ENCODE measurements around the gene RHBG. TPM values are rescaled to one million over a fixed set of nuclear protein-coding genes. Genes with fewer than 3 reads are reported as not detected.

The RHBG gene, protein sequence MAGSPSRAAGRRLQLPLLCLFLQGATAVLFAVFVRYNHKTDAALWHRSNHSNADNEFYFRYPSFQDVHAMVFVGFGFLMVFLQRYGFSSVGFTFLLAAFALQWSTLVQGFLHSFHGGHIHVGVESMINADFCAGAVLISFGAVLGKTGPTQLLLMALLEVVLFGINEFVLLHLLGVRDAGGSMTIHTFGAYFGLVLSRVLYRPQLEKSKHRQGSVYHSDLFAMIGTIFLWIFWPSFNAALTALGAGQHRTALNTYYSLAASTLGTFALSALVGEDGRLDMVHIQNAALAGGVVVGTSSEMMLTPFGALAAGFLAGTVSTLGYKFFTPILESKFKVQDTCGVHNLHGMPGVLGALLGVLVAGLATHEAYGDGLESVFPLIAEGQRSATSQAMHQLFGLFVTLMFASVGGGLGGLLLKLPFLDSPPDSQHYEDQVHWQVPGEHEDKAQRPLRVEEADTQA
- total RNA-seq (2022; extraction: Qiagen RNA extraction; ENCODE audit: low read depth) = not detected in 5 replicates

DNA sequence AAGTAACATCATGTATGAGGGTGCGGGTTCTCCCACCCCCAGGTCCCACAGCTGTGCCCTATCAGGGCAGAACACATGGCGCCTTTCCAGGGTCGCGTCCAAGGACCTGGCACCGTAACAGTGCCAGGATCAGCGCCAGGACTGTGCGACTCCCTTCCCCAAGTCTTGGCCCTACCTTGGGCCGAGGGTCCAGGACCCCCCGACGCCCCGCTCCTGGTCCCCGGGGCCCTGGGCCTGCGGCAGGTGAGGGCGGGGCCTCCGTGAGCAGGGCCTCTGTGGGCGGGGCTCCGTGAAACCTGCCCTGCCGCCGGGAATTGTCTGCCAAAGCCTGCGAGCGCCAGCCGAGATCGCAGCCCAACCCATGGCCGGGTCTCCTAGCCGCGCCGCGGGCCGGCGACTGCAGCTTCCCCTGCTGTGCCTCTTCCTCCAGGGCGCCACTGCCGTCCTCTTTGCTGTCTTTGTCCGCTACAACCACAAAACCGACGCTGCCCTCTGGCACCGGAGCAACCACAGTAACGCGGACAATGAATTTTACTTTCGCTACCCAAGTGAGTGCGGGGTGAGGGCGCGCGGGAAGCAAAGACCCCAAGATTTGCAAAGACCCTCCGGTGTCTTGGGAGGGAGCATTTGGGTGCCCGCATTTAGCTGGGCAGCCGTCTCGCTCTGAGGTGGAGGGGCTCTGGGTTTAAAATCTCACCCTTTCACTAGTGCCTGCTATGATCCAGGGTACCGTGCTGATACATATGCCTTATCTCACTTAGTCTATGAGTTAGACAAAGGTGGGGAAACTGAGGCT lies at the start of gene RHBG:
RHBG (plus strand) TSS at position 323 of the 796 bp plus-strand sequence; CDS start at position 362, 39 bp downstream.

GRCh38 chr1:156338180-156338976 lies 30.6 kb upstream of the RHBG start, which contains the start of the genes CCT3 and TSACC:
TSS of gene CCT3 (minus strand) at chr1:156338292. CDS start at chr1:156338184, 108 bp downstream.
TSS of gene TSACC (plus strand) at chr1:156338526. CDS start at chr1:156339758, 1,232 bp downstream.

Other genes with a start within 250 kb of the RHBG start
- 0.34 to 0.65 TPM (median 0.41 TPM) in 5 replicates for gene SEMA4A, start 215.6 kb upstream of the RHBG start, total RNA-seq (2022; extraction: Qiagen RNA extraction; ENCODE audit: low read depth)
- 25.6 to 29.8 TPM (median 29.2 TPM) in 5 replicates for gene SLC25A44, start 175.1 kb upstream of the RHBG start, total RNA-seq (2022; extraction: Qiagen RNA extraction; ENCODE audit: low read depth)
- gene PMF1, start 156.2 kb upstream of the RHBG start, total RNA-seq (2022; extraction: Qiagen RNA extraction; ENCODE audit: low read depth) = 55.5 to 61.3 TPM (median 60.0 TPM) in 5 replicates
- 0.27 to 1.2 TPM (median 0.44 TPM) in 4 of 5 replicates, not detected in the other for gene BGLAP, start 127.0 kb upstream of the RHBG start, total RNA-seq (2022; extraction: Qiagen RNA extraction; ENCODE audit: low read depth)
- 2.9 to 5.1 TPM (median 3.0 TPM) in 5 replicates for gene PAQR6, start 121.2 kb upstream of the RHBG start, total RNA-seq (2022; extraction: Qiagen RNA extraction; ENCODE audit: low read depth)
- 42.8 to 50.5 TPM (median 49.3 TPM) in 5 replicates for gene SMG5, start 86.4 kb upstream of the RHBG start, total RNA-seq (2022; extraction: Qiagen RNA extraction; ENCODE audit: low read depth)
- 5.5 to 10.5 TPM (median 8.5 TPM) in 5 replicates for gene TMEM79, start 84.9 kb upstream of the RHBG start, total RNA-seq (2022; extraction: Qiagen RNA extraction; ENCODE audit: low read depth)
- gene GLMP, start 73.5 kb upstream of the RHBG start, total RNA-seq (2022; extraction: Qiagen RNA extraction; ENCODE audit: low read depth) = 33.8 to 48.8 TPM (median 47.3 TPM) in 5 replicates
- not detected in 5 replicates for gene VHLL, start 69.9 kb upstream of the RHBG start, total RNA-seq (2022; extraction: Qiagen RNA extraction; ENCODE audit: low read depth)
- 400 to 434 TPM (median 426 TPM) in 5 replicates for gene CCT3, start 30.9 kb upstream of the RHBG start, total RNA-seq (2022; extraction: Qiagen RNA extraction; ENCODE audit: low read depth)
- 1.4 to 2.5 TPM (median 2.3 TPM) in 5 replicates for gene TSACC, start 30.7 kb upstream of the RHBG start, total RNA-seq (2022; extraction: Qiagen RNA extraction; ENCODE audit: low read depth)
- 24.4 to 37.4 TPM (median 33.9 TPM) in 5 replicates for gene MEF2D, start 131.6 kb downstream of the RHBG start, total RNA-seq (2022; extraction: Qiagen RNA extraction; ENCODE audit: low read depth)
- 13.6 to 17.9 TPM (median 15.8 TPM) in 5 replicates for gene IQGAP3, start 203.4 kb downstream of the RHBG start, total RNA-seq (2022; extraction: Qiagen RNA extraction; ENCODE audit: low read depth)
- gene TTC24, start 210.5 kb downstream of the RHBG start, total RNA-seq (2022; extraction: Qiagen RNA extraction; ENCODE audit: low read depth) = not detected in 5 replicates
- gene NAXE, start 222.6 kb downstream of the RHBG start, total RNA-seq (2022; extraction: Qiagen RNA extraction; ENCODE audit: low read depth) = 131 to 175 TPM (median 166 TPM) in 5 replicates
- 65.0 to 92.5 TPM (median 74.0 TPM) in 5 replicates for gene GPATCH4, start 232.3 kb downstream of the RHBG start, total RNA-seq (2022; extraction: Qiagen RNA extraction; ENCODE audit: low read depth)